NCI-H748 (cell line): ENCODE measurements around the gene ESYT2.

ENCODE experiments used
- DNase-seq: peaks from one replicate; lab custom pipeline; 2025; ENCODE audit not compliant: unreplicated experiment; lab: John Stamatoyannopoulos, UW

ESYT2 gene

DNA sequence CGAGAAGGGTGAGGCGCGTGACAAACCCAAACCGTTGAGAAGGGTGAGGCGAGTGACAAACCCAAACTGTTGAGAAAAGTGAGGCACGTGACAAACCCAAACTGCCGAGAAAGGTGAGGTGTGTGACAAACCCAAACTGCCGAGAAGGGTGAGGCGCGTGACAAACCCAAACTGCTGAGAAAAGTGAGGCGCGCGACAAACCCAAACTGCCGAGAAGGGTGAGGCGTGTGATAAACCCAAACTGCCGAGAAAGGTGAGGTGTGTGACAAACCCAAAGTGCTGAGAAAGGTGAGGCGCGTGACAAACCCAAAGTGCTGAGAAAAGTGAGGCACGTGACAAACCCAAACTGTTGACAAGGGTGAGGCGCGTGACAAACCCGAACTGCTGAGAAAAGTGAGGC, 25.0 kb downstream of the ESYT2 start:
- no peak for DNase-seq

DNA sequence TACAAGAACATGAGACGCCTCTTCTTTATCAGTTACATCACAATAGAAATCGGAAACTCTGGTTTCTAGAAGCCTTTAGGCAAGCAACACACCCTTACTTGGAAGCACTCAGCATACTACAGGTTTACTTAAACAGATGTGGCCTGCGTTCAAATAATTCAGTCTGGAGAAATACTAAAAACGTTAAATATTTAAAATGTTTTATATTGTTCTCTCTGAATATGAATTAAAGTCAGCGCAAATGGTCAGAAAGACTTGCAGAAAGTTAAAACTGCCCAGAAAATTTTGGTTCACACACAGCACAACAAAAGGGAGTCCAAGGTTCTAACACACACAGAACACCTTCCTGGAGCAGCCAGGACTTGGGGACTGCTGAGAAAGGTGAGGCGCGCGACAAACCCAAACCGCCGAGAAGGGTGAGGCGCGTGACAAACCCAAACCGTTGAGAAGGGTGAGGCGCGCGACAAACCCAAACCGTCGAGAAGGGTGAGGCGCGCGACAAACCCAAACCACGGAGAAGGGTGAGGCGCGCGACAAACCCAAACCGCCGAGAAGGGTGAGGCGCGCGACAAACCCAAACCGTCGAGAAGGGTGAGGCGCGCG, 25.8 kb downstream of the ESYT2 start:
- DNase-seq = no peak

GRCh38 chr7:158802535-158803366, 26.6 kb downstream of the ESYT2 start:
- DNase-seq = no peak

GRCh38 chr7:158798741-158799140, 30.6 kb downstream of the ESYT2 start:
- DNase-seq = no peak

GRCh38 chr7:158796667-158797066, 32.6 kb downstream of the ESYT2 start:
- DNase-seq = no peak

DNA sequence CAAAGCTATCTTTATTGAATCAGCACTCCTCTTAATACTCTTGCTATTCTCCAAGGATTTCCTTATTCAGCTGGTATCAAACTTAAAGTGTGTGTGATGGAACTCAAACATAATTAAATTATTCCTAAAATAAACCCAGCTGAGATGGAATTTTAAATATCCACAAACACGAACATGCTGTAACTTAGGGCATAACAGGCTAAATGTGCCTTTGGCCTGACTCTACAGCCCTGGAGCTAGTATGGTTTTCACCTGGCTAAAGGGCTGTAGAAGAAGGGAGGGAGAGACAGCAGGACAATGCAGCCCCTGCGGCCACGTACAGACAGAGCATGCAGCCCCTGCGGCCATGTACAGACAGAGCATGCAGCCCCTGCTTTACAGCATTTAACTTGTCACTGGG, 34.0 kb downstream of the ESYT2 start:
- DNase-seq = no peak

DNA sequence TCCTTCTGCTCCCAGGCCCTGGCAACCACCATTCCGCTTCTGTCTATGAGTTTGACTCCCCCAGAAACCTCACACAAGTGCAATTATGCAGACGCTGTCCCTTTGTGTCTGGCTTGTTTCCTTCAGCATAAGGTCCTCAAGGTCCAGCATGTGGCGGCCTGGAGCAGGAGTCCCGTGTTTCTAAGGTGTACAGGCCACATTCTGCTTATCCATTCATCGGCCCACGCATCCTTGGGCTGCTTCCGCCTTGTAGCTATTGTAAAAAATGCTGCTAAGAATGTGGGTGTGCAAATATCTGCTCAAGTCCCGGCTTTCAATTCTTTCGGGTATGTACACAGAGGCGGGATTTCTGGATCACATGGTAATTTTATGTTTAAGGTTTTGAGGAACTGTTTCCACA, 38.2 kb downstream of the ESYT2 start:
- no peak for DNase-seq

- no peak for DNase-seq
These were observed 39.5 kb downstream of the ESYT2 start for GRCh38 chr7:158789842-158790241.

DNA sequence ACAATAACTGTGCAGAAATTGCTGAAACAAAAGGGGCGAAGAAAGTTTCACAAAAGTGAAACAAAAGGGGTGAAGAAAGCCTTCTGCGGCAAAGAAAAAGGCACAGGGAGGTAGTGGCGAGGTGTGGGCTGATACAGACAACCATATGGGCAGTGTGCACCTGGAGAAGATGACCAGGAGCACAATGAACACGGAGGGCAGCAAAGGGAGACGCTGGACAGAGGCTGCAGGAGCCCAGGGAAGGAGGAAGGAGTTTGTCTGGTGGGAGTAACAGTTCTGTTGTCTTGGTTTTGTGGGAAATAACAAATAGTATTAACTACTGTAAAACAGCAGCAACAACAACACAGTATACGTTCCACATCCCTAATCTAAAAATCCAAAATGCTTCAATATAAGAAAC, 42.4 kb downstream of the ESYT2 start:
- DNase-seq = no peak

GRCh38 chr7:158784270-158784669, 45.0 kb downstream of the ESYT2 start:
- DNase-seq = no peak

- DNase-seq = no peak
These were observed 45.7 kb downstream of the ESYT2 start for GRCh38 chr7:158783595-158783994.

DNA sequence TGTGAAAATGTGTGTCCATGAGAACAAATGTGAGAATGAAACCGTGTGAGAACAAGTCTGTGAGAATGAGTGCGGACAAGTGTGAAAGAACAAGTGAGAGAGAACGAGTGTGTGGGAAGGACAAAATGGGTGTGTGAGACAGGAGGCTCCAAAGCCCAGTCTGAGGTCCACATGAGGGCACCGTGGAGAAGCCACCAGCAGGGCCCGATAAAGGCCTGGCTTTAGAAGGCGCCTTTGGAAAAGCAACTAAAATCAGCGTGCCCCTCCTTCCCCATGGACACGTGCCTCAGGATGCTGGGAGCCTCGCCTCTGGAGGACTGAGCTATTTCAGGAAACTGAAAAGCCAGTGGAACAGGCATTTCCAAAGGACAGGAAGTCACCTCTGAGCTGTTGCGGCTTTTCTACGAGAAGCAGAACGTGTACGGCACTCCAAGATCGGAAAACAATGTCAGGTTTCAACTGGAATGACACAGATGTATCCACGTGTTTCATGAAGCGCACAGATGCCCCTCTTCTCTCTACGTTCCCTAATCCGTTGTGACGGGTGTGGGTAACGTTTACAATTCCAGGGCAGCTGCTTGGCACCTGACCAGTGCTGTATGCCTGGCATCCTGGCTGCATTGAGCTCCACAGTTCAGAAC, 46.4 kb downstream of the ESYT2 start:
- peak; percentile 25 for DNase-seq

GRCh38 chr7:158781974-158782664, 47.2 kb downstream of the ESYT2 start:
- DNase-seq = no peak

- DNase-seq = no peak
These were observed 47.9 kb downstream of the ESYT2 start for GRCh38 chr7:158781217-158781973.

GRCh38 chr7:158779061-158780000, 50.0 kb downstream of the ESYT2 start:
- DNase-seq = no peak

DNA sequence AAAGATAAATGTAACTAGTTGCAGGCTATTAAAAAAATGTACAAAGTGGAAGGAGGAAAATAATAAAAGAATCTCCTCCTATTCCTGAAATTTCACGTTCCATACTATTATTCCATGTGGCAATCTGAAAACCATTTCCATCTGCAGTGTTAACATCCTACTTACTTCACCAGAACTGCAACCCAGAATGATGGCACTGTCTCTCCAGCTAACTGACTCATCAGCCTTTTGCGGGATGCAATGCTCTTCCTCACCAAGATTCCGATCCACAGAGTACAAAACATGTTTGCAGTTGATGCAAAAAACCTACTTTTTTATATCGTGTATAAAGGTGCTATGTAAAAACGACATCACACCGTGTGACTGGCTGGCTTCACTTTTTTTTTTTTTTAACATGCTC, 50.8 kb downstream of the ESYT2 start:
- no peak for DNase-seq

- DNase-seq = no peak
These were observed 51.5 kb downstream of the ESYT2 start for GRCh38 chr7:158777793-158778192.

DNA sequence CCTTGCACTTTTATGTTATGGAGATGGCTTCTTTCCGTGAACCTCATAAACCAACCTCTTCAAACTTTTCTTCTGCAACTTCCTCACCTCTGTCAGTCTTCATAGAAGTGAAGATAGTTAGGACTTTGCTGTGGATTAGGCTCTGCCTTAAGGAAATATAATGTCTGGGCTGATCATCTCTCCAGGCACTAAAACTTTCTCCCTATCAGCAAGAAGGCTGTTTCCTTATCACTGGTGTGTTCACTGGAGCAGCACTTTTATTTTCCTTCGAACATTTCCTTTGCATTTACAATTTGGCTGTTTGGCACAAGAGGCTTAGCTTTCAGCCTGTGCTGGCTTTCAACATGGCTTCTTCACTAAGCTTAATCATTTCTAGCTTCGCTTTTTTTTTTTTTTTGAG, 52.8 kb downstream of the ESYT2 start:
- DNase-seq = no peak

GRCh38 chr7:158774952-158775351, 54.4 kb downstream of the ESYT2 start:
- DNase-seq = no peak

DNA sequence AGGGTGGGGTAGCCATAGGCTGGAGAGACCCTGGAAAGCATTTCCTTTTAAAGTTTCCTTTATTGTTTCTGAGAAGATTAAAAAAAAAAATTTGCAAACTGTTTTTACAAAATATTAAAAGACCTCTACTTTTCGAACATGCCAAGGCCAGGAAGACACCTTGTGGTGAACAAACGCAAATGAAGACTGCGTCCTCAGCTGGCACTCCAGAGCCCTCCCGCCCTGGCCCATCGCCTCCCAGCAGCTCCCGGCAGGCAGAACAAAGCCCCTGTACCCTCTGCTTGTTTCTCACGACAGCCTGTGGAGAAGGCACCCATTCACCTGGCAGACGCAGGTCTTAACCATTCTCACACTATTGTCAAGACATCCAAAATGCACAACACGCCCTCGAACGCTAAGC, 56.4 kb downstream of the ESYT2 start:
- no peak for DNase-seq
